Measurements from ENCODE around the gene SLK.

SLK gene

GRCh38 chr10:103966671-103967447 is at the start of gene SLK:
TSS of gene SLK (plus strand) at chr10:103967140. CDS start at chr10:103967746, 606 bp downstream.
- DNase-seq (ENCODE audit: low read depth): peak; percentile 74

GRCh38 chr10:103917302-103918052 is 49.5 kb upstream of the SLK start:
- no peak for DNase-seq (ENCODE audit: low read depth)

GRCh38 chr10:103918053-103918846 is 48.7 kb upstream of the SLK start, which contains the start of gene STN1:
TSS of gene STN1 (minus strand) at chr10:103918184. CDS start at chr10:103917594, 590 bp downstream.
- peak; percentile 93 for DNase-seq (ENCODE audit: low read depth)

DNA sequence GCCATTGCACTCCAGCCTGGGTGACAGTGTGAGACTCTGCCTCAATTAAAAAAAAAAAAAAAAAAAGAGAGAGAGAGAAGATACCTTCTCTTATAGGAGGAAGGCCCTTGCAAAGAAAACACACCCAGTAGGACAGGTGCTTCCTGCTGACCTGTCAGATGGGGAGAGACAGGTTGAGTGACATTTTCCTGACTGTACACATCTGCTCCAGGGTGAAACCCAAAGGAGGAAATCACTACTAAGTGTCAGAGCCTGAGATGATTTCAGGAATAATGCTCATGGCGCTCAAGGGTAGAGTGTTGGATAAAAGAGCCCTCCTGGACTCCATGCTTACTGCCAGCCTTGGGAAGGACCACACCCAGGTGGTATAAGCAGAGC is 47.3 kb upstream of the SLK start:
- no peak for DNase-seq (ENCODE audit: low read depth)

- DNase-seq (ENCODE audit: low read depth): no peak
Measured at GRCh38 chr10:103921248-103921647, 45.7 kb upstream of the SLK start.

- no peak for DNase-seq (ENCODE audit: low read depth)
Measured at GRCh38 chr10:103921750-103922195, 45.2 kb upstream of the SLK start.

GRCh38 chr10:103922659-103923058 is 44.3 kb upstream of the SLK start:
- no peak for DNase-seq (ENCODE audit: low read depth)

DNA sequence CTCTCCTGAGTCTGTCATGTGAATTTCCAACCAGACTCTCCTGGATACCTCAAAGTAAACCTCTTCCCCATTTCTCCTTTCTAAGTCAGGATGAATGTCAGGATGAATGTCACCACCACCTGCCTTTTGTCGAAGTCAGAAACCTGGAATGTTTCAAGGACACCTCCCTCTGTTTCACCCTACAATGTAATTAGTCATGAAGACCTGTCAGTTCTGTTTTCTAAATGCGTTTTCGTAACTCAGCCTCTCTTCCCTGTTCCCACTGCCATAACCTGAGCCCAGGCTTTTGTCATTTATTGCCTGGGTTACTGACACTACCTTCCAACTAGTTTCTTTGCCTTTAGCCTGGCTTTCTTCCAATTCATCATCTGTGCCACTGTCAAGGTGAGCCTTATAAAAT is 43.4 kb upstream of the SLK start:
- DNase-seq (ENCODE audit: low read depth): no peak

DNA sequence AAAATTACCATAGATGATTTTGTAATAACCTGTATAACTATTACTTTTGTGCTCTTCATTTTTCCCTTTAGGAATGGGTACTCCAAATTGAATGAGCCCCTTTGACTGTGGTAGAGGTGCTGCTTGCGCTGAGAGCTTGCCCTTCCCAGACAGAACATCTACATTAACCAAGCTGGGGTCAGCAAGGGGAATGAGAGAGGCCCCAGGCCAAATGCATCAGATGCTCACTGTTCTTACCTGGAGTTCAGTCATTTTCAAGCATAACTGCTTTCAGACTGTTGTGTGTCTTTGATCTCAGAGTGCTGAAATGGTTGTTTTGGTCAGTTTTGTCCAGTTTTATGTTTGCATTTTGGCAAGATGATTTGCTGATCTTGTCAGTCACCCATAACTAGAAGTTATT is 41.3 kb upstream of the SLK start:
- DNase-seq (ENCODE audit: low read depth): no peak

- no peak for DNase-seq (ENCODE audit: low read depth)
Measured at GRCh38 chr10:103926722-103927319, 40.1 kb upstream of the SLK start.

DNA sequence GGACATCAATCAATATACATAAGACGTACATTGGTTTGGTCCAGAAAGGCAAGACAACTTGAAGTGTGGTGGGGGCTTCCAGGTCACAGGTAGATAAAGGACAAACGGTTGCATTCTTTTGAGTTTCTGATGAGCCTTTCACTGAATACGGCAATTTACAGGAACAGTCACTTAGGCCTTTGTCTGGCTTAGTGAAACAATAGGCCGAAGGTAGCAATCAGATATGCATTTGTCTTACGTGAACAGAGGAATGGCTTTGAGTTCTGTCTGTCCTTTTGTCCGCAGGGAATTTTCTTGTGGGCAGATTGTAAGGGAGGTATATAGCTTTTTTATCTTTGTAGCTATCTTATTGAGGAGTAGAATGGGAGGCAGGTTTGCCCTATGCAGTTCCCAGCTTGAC is 38.2 kb upstream of the SLK start:
- no peak for DNase-seq (ENCODE audit: low read depth)

DNA sequence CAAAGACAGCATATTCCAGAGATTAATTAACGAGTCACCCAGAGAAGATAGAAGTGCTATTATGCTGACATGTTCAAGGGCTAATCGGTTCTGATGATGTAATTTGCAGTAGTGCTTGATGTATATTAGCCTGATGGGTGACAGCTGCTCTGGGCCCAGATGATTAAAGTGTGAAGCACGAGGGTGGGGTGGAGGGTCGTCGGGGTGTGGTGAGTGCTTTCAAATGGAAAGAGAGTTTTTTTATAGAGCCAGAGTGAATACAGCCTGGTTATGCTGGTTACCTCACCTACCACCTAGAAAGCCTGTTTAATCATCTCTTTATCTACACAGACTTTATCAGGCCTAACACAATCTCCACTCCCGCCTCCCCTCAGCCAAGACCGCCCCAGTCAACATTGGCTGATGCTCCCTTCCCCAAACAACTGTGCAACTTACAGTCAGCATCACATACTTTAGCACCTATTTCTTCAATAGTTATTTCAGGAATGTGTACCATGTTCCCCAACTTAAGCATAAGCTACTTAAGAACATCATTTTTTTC is 37.5 kb upstream of the SLK start:
- no peak for DNase-seq (ENCODE audit: low read depth)

GRCh38 chr10:103930449-103930848 is 36.5 kb upstream of the SLK start:
- DNase-seq (ENCODE audit: low read depth): no peak

- DNase-seq (ENCODE audit: low read depth): no peak
Measured at GRCh38 chr10:103930881-103931280, 36.1 kb upstream of the SLK start.

- no peak for DNase-seq (ENCODE audit: low read depth)
Measured at GRCh38 chr10:103931603-103932002, 35.3 kb upstream of the SLK start.

- DNase-seq (ENCODE audit: low read depth): no peak
Measured at GRCh38 chr10:103932271-103932670, 34.7 kb upstream of the SLK start.

GRCh38 chr10:103932971-103933370 is 34.0 kb upstream of the SLK start:
- DNase-seq (ENCODE audit: low read depth): no peak

DNA sequence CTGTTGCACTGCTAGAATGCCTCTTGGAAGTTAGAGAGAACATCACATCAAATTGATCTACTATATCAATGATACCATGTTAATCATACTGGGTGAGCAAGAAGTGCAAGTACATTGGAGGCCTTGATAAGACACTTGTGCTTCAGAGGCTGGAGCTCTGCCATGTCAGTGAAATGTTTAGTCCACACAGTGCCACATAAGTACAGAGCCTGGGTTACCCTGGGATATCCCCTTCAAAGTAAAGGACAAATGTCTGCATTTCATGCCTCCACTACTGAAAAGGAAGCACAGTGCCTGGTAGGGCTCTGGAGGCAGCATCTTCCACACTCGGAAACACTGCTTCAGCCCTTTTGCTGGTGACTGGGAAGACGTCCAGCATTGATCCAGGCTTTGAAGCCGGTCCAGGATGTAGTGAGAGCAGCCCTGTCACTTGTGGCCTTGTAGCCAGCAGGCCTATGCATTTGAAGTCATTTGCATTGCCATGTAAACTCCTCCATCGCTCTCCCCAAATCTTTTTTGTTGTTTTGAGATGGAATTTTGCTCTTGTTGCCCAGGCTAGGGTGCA is 33.3 kb upstream of the SLK start:
- DNase-seq (ENCODE audit: low read depth): no peak

GRCh38 chr10:103934308-103934707 is 32.6 kb upstream of the SLK start:
- no peak for DNase-seq (ENCODE audit: low read depth)

DNA sequence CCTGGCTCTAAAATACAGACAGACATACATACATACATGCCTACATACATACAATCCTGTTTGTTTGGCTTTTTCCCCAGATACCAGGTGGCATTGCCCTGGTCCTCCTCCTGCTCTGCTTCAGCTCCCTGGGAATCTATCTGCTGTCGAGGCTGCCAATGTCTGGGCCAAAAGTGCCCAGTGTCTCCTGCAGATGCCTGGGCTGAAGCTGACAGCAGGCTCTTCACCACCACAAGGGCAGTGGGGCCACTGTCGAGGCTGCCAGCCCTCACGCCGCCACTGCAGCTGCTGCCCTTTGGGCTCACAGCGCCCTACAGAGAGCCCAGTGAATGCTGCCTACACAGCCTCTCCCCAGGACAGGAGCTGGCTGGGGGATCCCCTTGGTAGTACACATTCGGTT is 30.9 kb upstream of the SLK start:
- DNase-seq (ENCODE audit: low read depth): no peak

DNA sequence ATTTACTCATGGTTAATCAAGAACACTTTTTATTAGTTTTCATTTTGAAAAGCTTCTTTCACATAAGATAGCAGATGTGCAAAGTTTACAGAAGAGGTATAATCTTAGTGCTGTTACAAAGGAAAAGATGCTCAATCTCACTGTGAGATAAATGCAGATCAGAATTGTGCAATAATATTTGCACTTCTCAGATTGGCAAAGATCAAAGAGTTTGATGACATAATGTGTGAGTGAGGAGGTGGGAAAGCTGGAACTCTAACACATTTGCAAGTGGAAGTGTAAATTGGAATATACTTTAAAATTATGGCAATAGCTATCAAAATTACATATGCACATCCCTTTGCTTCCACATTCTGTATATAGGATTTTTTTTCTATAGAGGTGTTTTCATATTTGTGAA is 27.4 kb upstream of the SLK start:
- DNase-seq (ENCODE audit: low read depth): no peak

- DNase-seq (ENCODE audit: low read depth): no peak
Measured at GRCh38 chr10:103941801-103942200, 25.1 kb upstream of the SLK start.
